Colonic mucosa (tissue), 4 donors: Measurements from ENCODE around the gene DIPK1B. TPM values are rescaled to one million over a fixed set of nuclear protein-coding genes. Genes with fewer than 3 reads are reported as not detected.

Experiments
- DNase-seq: peaks from one replicate; pipeline ENCODE4 v3.0.0-alpha.2; 2020
- H3K27ac ChIP-seq: fragments of 200-600 bp; one replicate; pipeline ENCODE4 v1.8.0; 2021
- H3K27me3 ChIP-seq: fragments of 200-600 bp; one replicate; pipeline ENCODE4 v1.8.0; 2021
- H3K36me3 ChIP-seq: fragments of 200-600 bp; one replicate; pipeline ENCODE4 v1.8.0; 2021
- H3K4me1 ChIP-seq: fragments of 200-600 bp; one replicate; pipeline ENCODE4 v1.8.0; 2021; ENCODE audit warnings: mild to moderate bottlenecking
- H3K4me3 ChIP-seq: fragments of 200-600 bp; one replicate; pipeline ENCODE4 v1.8.0; 2021
- H3K9ac ChIP-seq, 2 donors: one replicate each; pipeline ENCODE4 v1.7.0; 2013; ENCODE audit warnings: control low read depth in 2 of 2, low read depth in 2 of 2, low read length in 2 of 2
- H3K9me3 ChIP-seq: fragments of 200-600 bp; one replicate; pipeline ENCODE4 v1.8.0; 2021
- intact Hi-C: fragments of 100-400 bp; cut with DNase I; formaldehyde crosslinking; loops from one replicate; pipeline ENCODE4 v1.14.1; 2022
- total RNA-seq, 2 donors: library from RNA; stranded (reverse); fragmentation: NEBNext Ultra II Directional in 1 of 2; extraction: Animal tissue kit (Norgen Biotek cat#: 25700) in 1 of 2; gene quantifications; one replicate each; pipeline ENCODE4 v1.2.1, GENCODE V29; 2021
- TF ChIP-seq, protein P1 (sequence below): fragments of 200-600 bp; IDR thresholded peaks from one replicate; pipeline ENCODE4 v1.8.0; 2022; ENCODE audit warnings: antibody characterized with exemption, mild to moderate bottlenecking
- donor health status: healthy.
- donor health status: DM: no; HTN: no; CAD: no.
- donor health status: DM: no; HTN: no; CAD: no.

DIPK1B gene
- total RNA-seq, 2 donors from 2014 or later = 0.82 to 2.8 TPM

GRCh38 chr9:136725612-136726011, 13.2 kb downstream of the DIPK1B start:
- Histone ChIP-seq H3K9ac (no peak overlapping the region), H3K4me3 (peak overlapping the region; percentile 90), H3K4me1 (peaks cover 10% of the 10 kb centered on the region), H3K9me3 (no peaks in the 10 kb centered on the region), H3K27ac (no peak overlapping the region), H3K27me3 (no peaks in the 10 kb centered on the region), H3K36me3 (peaks cover 6% of the 10 kb centered on the region)
- DNase-seq = no peak
- intact Hi-C loops = no loop called here
- TF ChIP-seq, protein P1, sequence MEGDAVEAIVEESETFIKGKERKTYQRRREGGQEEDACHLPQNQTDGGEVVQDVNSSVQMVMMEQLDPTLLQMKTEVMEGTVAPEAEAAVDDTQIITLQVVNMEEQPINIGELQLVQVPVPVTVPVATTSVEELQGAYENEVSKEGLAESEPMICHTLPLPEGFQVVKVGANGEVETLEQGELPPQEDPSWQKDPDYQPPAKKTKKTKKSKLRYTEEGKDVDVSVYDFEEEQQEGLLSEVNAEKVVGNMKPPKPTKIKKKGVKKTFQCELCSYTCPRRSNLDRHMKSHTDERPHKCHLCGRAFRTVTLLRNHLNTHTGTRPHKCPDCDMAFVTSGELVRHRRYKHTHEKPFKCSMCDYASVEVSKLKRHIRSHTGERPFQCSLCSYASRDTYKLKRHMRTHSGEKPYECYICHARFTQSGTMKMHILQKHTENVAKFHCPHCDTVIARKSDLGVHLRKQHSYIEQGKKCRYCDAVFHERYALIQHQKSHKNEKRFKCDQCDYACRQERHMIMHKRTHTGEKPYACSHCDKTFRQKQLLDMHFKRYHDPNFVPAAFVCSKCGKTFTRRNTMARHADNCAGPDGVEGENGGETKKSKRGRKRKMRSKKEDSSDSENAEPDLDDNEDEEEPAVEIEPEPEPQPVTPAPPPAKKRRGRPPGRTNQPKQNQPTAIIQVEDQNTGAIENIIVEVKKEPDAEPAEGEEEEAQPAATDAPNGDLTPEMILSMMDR = no peak

- H3K27ac ChIP-seq = no peak overlapping the region
- peaks cover 6% of the 10 kb centered on the region for H3K36me3 ChIP-seq
- TF ChIP-seq, protein P1 = no peak
- peaks cover 10% of the 10 kb centered on the region for H3K4me1 ChIP-seq
- intact Hi-C loops = no loop called here
- peak overlapping the region in 1 of 2 donors; percentile 89 for H3K9ac ChIP-seq
- H3K4me3 ChIP-seq = peak overlapping the region; percentile 90
- DNase-seq = no peak
- no peaks in the 10 kb centered on the region for H3K9me3 ChIP-seq
- no peaks in the 10 kb centered on the region for H3K27me3 ChIP-seq
Observed at GRCh38 chr9:136726118-136726517, 13.7 kb downstream of the DIPK1B start.

DNA sequence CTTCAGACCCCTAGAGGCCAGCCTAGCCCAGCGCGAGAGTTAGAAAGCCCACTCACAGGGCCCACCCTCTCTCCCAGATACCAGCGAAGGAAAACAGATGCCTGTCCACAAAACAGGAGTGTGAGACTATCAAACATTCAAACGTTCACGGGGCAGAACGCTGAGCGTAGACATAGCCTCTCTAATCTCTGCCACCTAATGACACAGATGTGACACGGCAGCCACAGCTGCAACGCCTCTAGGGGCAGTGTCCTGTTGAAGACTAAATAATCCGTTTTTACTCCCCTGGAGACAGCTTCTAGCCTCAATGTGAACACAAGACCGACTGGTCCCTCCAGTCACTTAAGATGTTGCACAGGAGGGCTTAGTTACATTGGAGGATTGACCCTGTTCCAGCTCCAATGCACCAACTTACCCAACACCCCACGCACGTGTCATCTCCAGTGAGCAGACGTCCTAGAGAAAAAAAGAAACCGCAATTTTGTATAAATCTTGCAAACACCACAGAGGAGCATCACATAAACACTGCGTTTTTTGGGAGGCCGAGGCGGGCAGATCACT, 14.3 kb downstream of the DIPK1B start:
- H3K9ac ChIP-seq = peak overlapping the region; percentile 36 to 89
- H3K27ac ChIP-seq = no peak overlapping the region
- peaks cover 6% of the 10 kb centered on the region for H3K36me3 ChIP-seq
- TF ChIP-seq, protein P1 = peak; percentile 48
- no peak for DNase-seq
- H3K27me3 ChIP-seq = no peaks in the 10 kb centered on the region
- H3K4me1 ChIP-seq = peaks cover 10% of the 10 kb centered on the region
- no peaks in the 10 kb centered on the region for H3K9me3 ChIP-seq
- intact Hi-C loops = no loop called here
- peak overlapping the region; percentile 90 for H3K4me3 ChIP-seq

DNA sequence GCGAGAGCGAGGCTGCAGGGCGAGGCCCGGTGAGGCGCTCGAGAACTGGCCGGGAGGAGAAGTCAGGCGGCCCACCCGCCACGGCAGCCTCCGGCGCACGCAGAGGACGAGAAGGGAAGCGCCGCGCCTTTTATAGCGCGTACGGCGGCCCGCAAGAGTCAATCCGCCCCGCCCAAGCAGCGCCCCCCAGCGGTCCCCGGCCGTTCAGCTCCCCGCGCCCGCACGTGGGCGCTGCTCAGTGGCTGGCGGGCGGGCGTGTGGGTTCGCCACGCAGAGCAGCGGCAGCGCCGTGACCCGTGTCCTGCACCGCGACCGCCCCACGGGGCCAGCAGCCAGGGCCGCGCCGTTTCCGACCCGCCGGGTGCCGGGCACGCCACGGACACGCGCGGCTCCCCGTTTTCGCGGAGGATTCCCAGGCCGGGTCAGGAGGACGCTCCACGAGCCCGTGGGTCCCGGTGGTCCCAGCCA, 15.7 kb downstream of the DIPK1B start:
- intact Hi-C loops = no loop called here
- Histone ChIP-seq H3K36me3 (peaks cover 6% of the 10 kb centered on the region), H3K27me3 (no peaks in the 10 kb centered on the region), H3K27ac (peak overlapping the region; percentile 46), H3K4me1 (peaks cover 10% of the 10 kb centered on the region), H3K9ac (peak overlapping the region; percentile 89 to 94), H3K4me3 (peak overlapping the region; percentile 90), H3K9me3 (no peaks in the 10 kb centered on the region)
- DNase-seq = peak; percentile 90
- TF ChIP-seq, protein P1 = peak; percentile 90

- intact Hi-C loops = no loop called here
- peak overlapping the region; percentile 89 to 94 for H3K9ac ChIP-seq
- no peaks in the 10 kb centered on the region for H3K9me3 ChIP-seq
- peak overlapping the region; percentile 46 for H3K27ac ChIP-seq
- H3K36me3 ChIP-seq = peaks cover 5% of the 10 kb centered on the region
- H3K4me3 ChIP-seq = peak overlapping the region; percentile 90
- no peaks in the 10 kb centered on the region for H3K27me3 ChIP-seq
- TF ChIP-seq, protein P1 = no peak
- peaks cover 10% of the 10 kb centered on the region for H3K4me1 ChIP-seq
- no peak for DNase-seq
Observed at GRCh38 chr9:136728548-136729123, 16.3 kb downstream of the DIPK1B start.
